Calu3 (cell line): ENCODE measurements around the gene CCNL2. TPM values are rescaled to one million over a fixed set of nuclear protein-coding genes. Genes with fewer than 3 reads are reported as not detected.

ENCODE experiments used
- BruUV-seq: library from RNA; stranded (reverse); fragments of 400-500 nt; replicated peaks from 2 replicates; lab custom pipeline; 2021; lab: Mats Ljungman, UMichigan
- CTCF ChIA-PET: fragments of 300-600 bp; sonication (Branson Sonifier 250); formaldehyde crosslinking; loops from one replicate; lab custom pipeline; 2022; ENCODE audit warnings: antibody characterized with exemption; lab: Charles Lee
- DNase-seq: peaks from one replicate; pipeline ENCODE4 v3.0.0; 2022
- H3K27ac Mint-ChIP-seq: one replicate; pipeline ENCODE4 v1.8.0; 2022; ENCODE audit warnings: mixed read lengths; ENCODE audit not compliant: unreplicated experiment
- H3K27me3 Mint-ChIP-seq: one replicate; pipeline ENCODE4 v1.8.0; 2022; ENCODE audit warnings: mixed read lengths; ENCODE audit not compliant: unreplicated experiment
- H3K36me3 Mint-ChIP-seq: one replicate; pipeline ENCODE4 v1.8.0; 2022; ENCODE audit warnings: mild to moderate bottlenecking, moderate library complexity, mixed read lengths; ENCODE audit not compliant: insufficient read depth, unreplicated experiment
- H3K4me1 Mint-ChIP-seq: one replicate; pipeline ENCODE4 v1.8.0; 2022; ENCODE audit warnings: mild to moderate bottlenecking, low read depth, mixed read lengths; ENCODE audit not compliant: unreplicated experiment
- H3K4me3 Mint-ChIP-seq: one replicate; pipeline ENCODE4 v1.8.0; 2022; ENCODE audit warnings: mild to moderate bottlenecking, low read depth, moderate library complexity, mixed read lengths; ENCODE audit not compliant: unreplicated experiment
- H3K9me3 Mint-ChIP-seq: one replicate; pipeline ENCODE4 v1.8.0; 2022; ENCODE audit warnings: low read depth, mixed read lengths; ENCODE audit not compliant: unreplicated experiment
- intact Hi-C: fragments of 100-400 bp; cut with micrococcal nuclease; formaldehyde crosslinking; loops from one replicate; pipeline ENCODE4 v1.10.0; 2022; ENCODE audit not compliant: unreplicated experiment
- total RNA-seq: library from RNA; stranded (reverse); gene quantifications from 2 replicates; pipeline ENCODE4 v1.2.3, GENCODE V29; 2022
- TF ChIP-seq, protein P1 (sequence below): fragments of 200-600 bp; IDR thresholded peaks from one replicate; pipeline ENCODE4 v1.8.0; 2022; ENCODE audit warnings: antibody characterized with exemption; ENCODE audit not compliant: unreplicated experiment

CCNL2 gene
- total RNA-seq, 1 experiment from 2014 or later = 166 TPM

DNA sequence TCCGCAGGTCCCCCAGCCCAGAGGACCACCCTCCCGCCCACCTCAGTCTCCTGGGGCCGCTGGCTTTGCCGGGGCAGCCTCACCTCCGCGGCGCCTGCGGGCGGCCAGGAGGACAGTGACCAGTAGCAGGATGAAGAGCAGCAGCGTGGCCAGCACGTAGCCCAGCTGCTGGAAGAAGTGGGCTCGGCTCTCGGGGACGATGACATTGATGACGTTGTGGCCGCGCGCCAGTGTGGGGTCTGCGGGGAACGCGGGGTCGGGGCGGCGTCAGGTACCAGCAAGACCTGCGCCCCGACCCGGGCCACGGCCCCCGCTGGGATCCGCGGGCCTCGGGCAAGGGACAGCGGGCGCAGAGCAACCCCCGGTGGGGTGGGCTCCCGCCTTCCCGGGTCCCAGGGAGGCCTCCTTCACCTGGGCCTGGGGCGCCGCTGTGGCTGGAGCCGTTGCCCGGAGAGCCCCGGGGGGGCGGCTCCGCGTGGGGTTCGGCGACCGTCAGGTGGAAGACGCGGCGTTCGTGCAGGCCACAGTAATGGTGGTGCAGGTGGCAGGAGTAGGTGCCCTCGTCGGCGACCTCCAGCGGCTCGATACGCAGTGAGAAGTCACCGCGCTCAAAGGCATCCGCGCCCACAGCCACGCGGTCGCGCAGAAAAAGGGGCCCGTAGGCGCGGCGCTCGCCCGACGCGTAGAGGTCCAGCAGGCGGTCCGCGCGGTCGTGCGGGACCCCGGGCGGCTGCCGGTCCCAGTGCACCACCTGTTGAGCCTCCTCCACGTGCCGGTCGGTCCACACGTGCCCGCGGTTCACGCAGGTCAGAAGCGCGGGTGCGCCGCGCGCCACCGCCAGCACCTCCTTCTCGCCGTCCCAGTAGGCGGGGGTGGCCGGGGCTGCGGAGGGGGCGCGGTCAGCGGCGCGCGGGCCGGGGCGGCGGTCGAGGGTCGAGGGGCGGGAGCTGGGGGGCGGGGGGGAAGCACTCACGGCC is 44.6 kb downstream of the CCNL2 start:
- H3K4me3 Mint-ChIP-seq = peak overlapping the region; percentile 43
- intact Hi-C loops = no loop called here
- BruUV-seq = no TSS peak
- CTCF ChIA-PET = no interaction called here
- H3K27ac Mint-ChIP-seq = peak overlapping the region; percentile 39
- H3K4me1 Mint-ChIP-seq = no peaks in the 10 kb centered on the region
- peaks cover 22% of the 10 kb centered on the region for H3K36me3 Mint-ChIP-seq
- no peak for DNase-seq
- H3K9me3 Mint-ChIP-seq = no peaks in the 10 kb centered on the region
- TF ChIP-seq, protein P1, sequence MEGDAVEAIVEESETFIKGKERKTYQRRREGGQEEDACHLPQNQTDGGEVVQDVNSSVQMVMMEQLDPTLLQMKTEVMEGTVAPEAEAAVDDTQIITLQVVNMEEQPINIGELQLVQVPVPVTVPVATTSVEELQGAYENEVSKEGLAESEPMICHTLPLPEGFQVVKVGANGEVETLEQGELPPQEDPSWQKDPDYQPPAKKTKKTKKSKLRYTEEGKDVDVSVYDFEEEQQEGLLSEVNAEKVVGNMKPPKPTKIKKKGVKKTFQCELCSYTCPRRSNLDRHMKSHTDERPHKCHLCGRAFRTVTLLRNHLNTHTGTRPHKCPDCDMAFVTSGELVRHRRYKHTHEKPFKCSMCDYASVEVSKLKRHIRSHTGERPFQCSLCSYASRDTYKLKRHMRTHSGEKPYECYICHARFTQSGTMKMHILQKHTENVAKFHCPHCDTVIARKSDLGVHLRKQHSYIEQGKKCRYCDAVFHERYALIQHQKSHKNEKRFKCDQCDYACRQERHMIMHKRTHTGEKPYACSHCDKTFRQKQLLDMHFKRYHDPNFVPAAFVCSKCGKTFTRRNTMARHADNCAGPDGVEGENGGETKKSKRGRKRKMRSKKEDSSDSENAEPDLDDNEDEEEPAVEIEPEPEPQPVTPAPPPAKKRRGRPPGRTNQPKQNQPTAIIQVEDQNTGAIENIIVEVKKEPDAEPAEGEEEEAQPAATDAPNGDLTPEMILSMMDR = no peak
- no peaks in the 10 kb centered on the region for H3K27me3 Mint-ChIP-seq

DNA sequence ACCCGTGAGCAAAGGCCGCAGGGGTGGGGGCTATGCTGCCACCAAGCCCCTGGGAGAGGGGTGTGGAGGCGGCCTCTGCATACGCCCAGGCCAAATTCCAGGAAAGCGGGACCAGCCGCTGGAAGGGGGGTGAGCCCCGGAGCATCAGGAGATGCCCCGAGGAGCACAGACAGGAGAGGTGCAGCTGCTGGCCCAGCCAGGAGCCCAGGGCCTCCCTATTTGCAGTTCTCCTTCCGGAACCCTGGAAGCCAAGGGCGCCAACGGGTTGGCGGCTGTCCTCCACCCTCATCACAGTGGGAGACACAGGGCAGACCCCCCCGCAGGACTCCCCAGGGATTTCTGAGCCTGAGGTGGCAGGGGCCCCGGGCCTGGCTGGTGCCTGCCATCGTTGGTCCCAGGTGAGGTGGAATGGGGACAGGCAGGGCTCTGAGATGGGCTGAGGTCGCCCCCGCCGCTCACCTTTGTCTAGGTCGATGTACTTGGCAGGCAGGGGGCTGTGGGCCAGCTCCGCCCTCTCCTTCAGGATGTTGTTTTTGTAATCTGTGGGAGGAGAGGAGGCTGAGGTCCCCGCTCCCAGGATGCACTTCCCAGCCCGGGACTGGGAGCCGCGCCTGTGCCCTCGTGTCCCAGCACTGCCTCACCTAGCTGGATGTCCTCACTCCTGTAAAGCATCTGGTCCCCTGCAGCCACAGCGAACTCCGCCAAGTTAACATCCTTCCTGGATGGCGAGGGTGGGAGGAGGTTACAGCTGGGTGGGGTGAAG is 45.6 kb downstream of the CCNL2 start:
- no peaks in the 10 kb centered on the region for H3K27me3 Mint-ChIP-seq
- BruUV-seq = no TSS peak
- H3K4me3 Mint-ChIP-seq = peak overlapping the region; percentile 43
- no peaks in the 10 kb centered on the region for H3K9me3 Mint-ChIP-seq
- CTCF ChIA-PET = no interaction called here
- peaks cover 27% of the 10 kb centered on the region for H3K36me3 Mint-ChIP-seq
- H3K4me1 Mint-ChIP-seq = no peaks in the 10 kb centered on the region
- TF ChIP-seq, protein P1 = no peak
- intact Hi-C loops = no loop called here
- DNase-seq = no peak
- H3K27ac Mint-ChIP-seq = peak overlapping the region; percentile 42

GRCh38 chr1:1352786-1353388 is 46.2 kb downstream of the CCNL2 start:
- Mint-ChIP-seq H3K27me3 (no peaks in the 10 kb centered on the region), H3K4me1 (no peaks in the 10 kb centered on the region), H3K36me3 (peaks cover 34% of the 10 kb centered on the region), H3K9me3 (no peaks in the 10 kb centered on the region), H3K4me3 (peak overlapping the region; percentile 53), H3K27ac (peak overlapping the region; percentile 54)
- TF ChIP-seq, protein P1 = no peak
- intact Hi-C loops = no loop called here
- CTCF ChIA-PET = no interaction called here
- no TSS peak for BruUV-seq
- no peak for DNase-seq
